ENCODE results near the gene RAET1G. TPM values are rescaled to one million over a fixed set of nuclear protein-coding genes. Genes with fewer than 3 reads are reported as not detected.

The RAET1G gene
- polyA plus RNA-seq, 2 of the 4 experiments (the other 2 are of a cell fraction): 10.1 to 24.4 TPM

DNA sequence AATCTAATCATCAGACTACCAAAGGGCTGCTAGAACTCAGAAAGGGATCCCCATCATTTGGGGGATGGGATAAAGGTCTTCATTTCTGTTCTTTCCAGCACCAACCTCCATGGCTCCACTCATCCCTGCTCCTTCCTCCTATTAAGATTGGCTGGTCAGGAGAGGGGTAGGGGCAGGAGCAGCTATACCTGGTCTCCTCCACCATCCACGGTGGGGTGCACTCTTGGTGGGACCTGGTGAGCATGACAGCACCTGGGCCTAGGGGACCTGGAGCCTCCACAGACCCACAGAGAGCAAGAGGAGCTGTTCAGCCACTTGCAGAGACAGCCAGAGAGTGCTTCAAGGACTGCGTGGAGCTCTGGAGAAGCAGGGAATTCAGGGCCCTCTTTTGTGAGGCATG, 12.7 kb upstream of the RAET1G start (continued):
- TF ChIP-seq, protein P1, sequence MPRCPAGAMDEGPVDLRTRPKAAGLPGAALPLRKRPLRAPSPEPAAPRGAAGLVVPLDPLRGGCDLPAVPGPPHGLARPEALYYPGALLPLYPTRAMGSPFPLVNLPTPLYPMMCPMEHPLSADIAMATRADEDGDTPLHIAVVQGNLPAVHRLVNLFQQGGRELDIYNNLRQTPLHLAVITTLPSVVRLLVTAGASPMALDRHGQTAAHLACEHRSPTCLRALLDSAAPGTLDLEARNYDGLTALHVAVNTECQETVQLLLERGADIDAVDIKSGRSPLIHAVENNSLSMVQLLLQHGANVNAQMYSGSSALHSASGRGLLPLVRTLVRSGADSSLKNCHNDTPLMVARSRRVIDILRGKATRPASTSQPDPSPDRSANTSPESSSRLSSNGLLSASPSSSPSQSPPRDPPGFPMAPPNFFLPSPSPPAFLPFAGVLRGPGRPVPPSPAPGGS (IDR thresholded peaks at IDR 0.05): no peak
- TF ChIP-seq POLR2AphosphoS2 (conservative IDR thresholded peaks at IDR 0.05; ENCODE audit: low read length) (no peak), CBX8 (IDR thresholded peaks at IDR 0.05) (no peak)

DNA sequence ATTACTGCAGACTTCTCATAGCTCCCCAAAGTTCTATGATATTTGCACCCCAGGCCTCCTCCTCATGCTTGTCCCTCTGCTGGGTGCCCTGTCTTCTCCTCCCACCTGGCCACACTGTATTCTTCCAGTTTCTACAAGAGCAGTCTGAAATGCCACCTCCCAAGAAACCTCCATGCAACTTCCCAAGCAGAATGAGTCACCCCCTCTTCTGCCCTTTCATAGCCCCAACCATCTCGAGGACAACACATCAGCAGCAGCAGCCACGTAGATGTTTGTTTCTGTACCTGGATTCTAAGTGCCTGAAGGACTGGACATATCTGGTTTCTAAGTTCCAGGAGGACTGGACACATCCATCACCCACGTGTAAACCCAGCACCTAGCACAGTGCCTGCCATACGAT, 12.3 kb upstream of the RAET1G start:
- Histone ChIP-seq H3K9me3 (no peaks in the 10 kb centered on the region), H3K4me2 (no peak overlapping the region), H3K27ac (no peak overlapping the region), H3K4me1 (peaks cover 4% of the 10 kb centered on the region; the same call in 1 of the 3 replicates), H3K4me3 (no peak overlapping the region)
- 34% methylated on average over 4 of the region's 4 CpGs for WGBS (ENCODE audit: missing lambda C conversion rate)
- FAIRE-seq (no peak), DNase-seq (ENCODE audit: low read depth in 1 of 2, low spot score in 1 of 2) (no peak), ATAC-seq (no peak)
- POLR2A ChIA-PET: no interaction called here
- TF ChIP-seq MYC (IDR thresholded peaks at IDR 0.05; ENCODE audit: borderline replicate concordance, low read length) (no peak), CEBPB (IDR thresholded peaks at IDR 0.05) (no peak), EHF (CRISPR knock-in tag; IDR thresholded peaks at IDR 0.05) (no peak), HOXB13 (CRISPR knock-in tag; IDR thresholded peaks at IDR 0.05; ENCODE audit: low read depth) (no peak), ZC3H11A (IDR thresholded peaks at IDR 0.05) (no peak), CHD4 (IDR thresholded peaks at IDR 0.05; ENCODE audit: borderline replicate concordance) (no peak), KDM5A (IDR thresholded peaks at IDR 0.05) (no peak), GATA3 (IDR thresholded peaks at IDR 0.05; ENCODE audit: borderline replicate concordance) (no peak)
- CTCF ChIA-PET: interaction anchor here (0.7 to 1.6 kb wide), 7 partner anchors 17 to 882 kb away, joined by 3 to 11 read pairs (median 3); no protein-coding TSS in a partner anchor

DNA sequence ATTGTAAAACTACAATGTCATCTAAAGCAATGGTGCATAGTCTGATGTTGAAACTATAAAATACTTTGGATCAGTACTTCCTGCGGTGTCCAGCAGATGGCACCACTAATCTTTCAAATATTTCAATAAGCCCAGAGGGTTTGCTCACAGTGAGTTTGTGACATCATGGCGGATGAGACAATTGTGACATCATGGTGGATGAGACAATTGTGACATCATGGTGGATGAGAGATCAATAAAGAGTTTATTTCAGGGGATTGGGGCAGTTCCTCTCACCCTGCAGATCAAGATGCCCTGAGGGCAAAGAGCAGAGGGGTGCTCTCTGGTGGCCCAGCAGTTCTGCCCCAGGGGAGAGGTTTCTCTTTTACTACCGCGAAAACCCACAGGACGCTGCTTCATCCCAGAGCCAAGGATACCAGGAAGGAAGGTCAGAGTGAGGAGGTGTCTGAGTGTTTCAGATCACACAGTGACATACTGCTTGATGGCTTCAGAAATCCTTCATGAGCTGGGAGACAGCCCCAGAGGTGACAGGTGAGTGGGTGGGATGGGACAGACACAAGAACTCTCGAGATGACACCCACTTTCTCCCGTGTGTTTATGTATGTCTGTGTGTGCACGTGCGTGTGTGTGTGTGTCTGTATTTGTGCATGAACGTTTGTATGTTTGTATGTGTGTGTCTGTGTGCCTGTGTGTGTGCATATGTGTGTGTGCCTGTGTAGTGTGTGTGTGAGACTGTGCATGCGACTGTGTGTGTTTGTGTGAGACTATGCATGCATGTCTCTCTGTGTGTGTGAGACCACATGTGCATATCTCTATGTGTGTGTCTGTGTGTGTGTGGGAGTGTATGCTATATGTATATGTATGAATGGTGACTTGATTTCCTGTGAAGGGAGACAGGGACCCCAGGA, 11.6 kb upstream of the RAET1G start:
- Histone ChIP-seq H3K4me1 (peaks cover 4% of the 10 kb centered on the region; the same call in 1 of the 3 replicates), H3K27ac (no peak overlapping the region), H3K9me3 (no peaks in the 10 kb centered on the region), H3K4me3 (no peak overlapping the region), H3K4me2 (0 out of 3 replicates have a peak overlapping the region, but pooled peaks have one; percentile 16)
- ChIA-PET CTCF (interaction anchor here (0.7 to 1.6 kb wide), 7 partner anchors 17 to 883 kb away, joined by 3 to 11 read pairs (median 3); no protein-coding TSS in a partner anchor), POLR2A (no interaction called here)
- DNase-seq (ENCODE audit: low read depth in 1 of 2, low spot score in 1 of 2): peak; percentile 33 to 65
- TF ChIP-seq RAD21 (conservative IDR thresholded peaks at IDR 0.05 in 1 of 2, IDR thresholded peaks at IDR 0.05 in 1 of 2) (peak; percentile 71 to 77), HOXB13 (CRISPR knock-in tag; IDR thresholded peaks at IDR 0.05; ENCODE audit: low read depth) (no peak), FOSL2 (IDR thresholded peaks at IDR 0.05) (no peak), FOSL2 (CRISPR knock-in tag; IDR thresholded peaks at IDR 0.05) (peak; percentile 7; the same call in 1 of the 2 replicates), SMC3 (IDR thresholded peaks at IDR 0.05) (peak; percentile 84)
- TF ChIP-seq, protein P2, sequence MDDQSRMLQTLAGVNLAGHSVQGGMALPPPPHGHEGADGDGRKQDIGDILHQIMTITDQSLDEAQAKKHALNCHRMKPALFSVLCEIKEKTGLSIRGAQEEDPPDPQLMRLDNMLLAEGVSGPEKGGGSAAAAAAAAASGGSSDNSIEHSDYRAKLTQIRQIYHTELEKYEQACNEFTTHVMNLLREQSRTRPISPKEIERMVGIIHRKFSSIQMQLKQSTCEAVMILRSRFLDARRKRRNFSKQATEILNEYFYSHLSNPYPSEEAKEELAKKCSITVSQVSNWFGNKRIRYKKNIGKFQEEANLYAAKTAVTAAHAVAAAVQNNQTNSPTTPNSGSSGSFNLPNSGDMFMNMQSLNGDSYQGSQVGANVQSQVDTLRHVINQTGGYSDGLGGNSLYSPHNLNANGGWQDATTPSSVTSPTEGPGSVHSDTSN (IDR thresholded peaks at IDR 0.05): no peak
- TF ChIP-seq, protein P3, sequence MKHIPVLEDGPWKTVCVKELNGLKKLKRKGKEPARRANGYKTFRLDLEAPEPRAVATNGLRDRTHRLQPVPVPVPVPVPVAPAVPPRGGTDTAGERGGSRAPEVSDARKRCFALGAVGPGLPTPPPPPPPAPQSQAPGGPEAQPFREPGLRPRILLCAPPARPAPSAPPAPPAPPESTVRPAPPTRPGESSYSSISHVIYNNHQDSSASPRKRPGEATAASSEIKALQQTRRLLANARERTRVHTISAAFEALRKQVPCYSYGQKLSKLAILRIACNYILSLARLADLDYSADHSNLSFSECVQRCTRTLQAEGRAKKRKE (CRISPR knock-in tag; IDR thresholded peaks at IDR 0.05; ENCODE audit: low read depth): no peak
- TF ChIP-seq, protein P4, sequence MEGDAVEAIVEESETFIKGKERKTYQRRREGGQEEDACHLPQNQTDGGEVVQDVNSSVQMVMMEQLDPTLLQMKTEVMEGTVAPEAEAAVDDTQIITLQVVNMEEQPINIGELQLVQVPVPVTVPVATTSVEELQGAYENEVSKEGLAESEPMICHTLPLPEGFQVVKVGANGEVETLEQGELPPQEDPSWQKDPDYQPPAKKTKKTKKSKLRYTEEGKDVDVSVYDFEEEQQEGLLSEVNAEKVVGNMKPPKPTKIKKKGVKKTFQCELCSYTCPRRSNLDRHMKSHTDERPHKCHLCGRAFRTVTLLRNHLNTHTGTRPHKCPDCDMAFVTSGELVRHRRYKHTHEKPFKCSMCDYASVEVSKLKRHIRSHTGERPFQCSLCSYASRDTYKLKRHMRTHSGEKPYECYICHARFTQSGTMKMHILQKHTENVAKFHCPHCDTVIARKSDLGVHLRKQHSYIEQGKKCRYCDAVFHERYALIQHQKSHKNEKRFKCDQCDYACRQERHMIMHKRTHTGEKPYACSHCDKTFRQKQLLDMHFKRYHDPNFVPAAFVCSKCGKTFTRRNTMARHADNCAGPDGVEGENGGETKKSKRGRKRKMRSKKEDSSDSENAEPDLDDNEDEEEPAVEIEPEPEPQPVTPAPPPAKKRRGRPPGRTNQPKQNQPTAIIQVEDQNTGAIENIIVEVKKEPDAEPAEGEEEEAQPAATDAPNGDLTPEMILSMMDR (IDR thresholded peaks at IDR 0.05): peak; percentile 75
- ATAC-seq: peak; percentile 58 to 65; a peak in 5 of 6 replicates
- no peak for FAIRE-seq
- 7% methylated on average over 11 of the region's 11 CpGs for WGBS (ENCODE audit: missing lambda C conversion rate)
